Activated naive CD4-positive, alpha-beta T cell treated with Interleukin-2 at 50 U/mL for 16 hours (primary cell): ENCODE results near the gene KPNA6.
"Not testable (repeated sequence)": the region's sequence is repeated elsewhere in the genome, so short reads cannot be mapped to it uniquely, and the experiment has no call there.

Experiments used
- DNase-seq: peaks from one replicate; pipeline ENCODE4 v3.0.0-alpha.2; 2020

Gene KPNA6

GRCh38 chr1:32143302-32143695 lies 35.4 kb downstream of the KPNA6 start:
- not testable (repeated sequence) for DNase-seq

GRCh38 chr1:32144033-32144432 lies 36.2 kb downstream of the KPNA6 start:
- no peak for DNase-seq

GRCh38 chr1:32147799-32148198 lies 39.9 kb downstream of the KPNA6 start:
- DNase-seq: not testable (repeated sequence)

- DNase-seq: no peak
Observed at GRCh38 chr1:32150847-32151246, 43.0 kb downstream of the KPNA6 start.

- DNase-seq: no peak
Observed at GRCh38 chr1:32151319-32151787, 43.5 kb downstream of the KPNA6 start.

GRCh38 chr1:32159189-32159588 lies 51.3 kb downstream of the KPNA6 start:
- no peak for DNase-seq

- DNase-seq: no peak
Observed at GRCh38 chr1:32163405-32163804, 55.5 kb downstream of the KPNA6 start.

- not testable (repeated sequence) for DNase-seq
Observed at GRCh38 chr1:32165633-32166032, 57.8 kb downstream of the KPNA6 start.

- no peak for DNase-seq
Observed at GRCh38 chr1:32170991-32171390, 63.1 kb downstream of the KPNA6 start.

GRCh38 chr1:32172621-32173245 lies 64.9 kb downstream of the KPNA6 start:
- DNase-seq: no peak

- no peak for DNase-seq
Observed at GRCh38 chr1:32178380-32179192, 70.7 kb downstream of the KPNA6 start.

GRCh38 chr1:32179193-32179442 lies 71.3 kb downstream of the KPNA6 start:
- no peak for DNase-seq

GRCh38 chr1:32179443-32180185 lies 71.8 kb downstream of the KPNA6 start, which contains the start of gene TXLNA:
TXLNA (plus strand) TSS chr1:32179675; CDS start chr1:32180346, 671 bp downstream.
- peak; percentile 90 for DNase-seq

GRCh38 chr1:32180186-32181060 lies 72.6 kb downstream of the KPNA6 start:
- peak; percentile 41 for DNase-seq

GRCh38 chr1:32181065-32181464 lies 73.2 kb downstream of the KPNA6 start:
- no peak for DNase-seq

GRCh38 chr1:32181563-32181962 lies 73.7 kb downstream of the KPNA6 start:
- no peak for DNase-seq

GRCh38 chr1:32182060-32182459 lies 74.2 kb downstream of the KPNA6 start:
- DNase-seq: no peak

GRCh38 chr1:32184650-32185049 lies 76.8 kb downstream of the KPNA6 start:
- no peak for DNase-seq

GRCh38 chr1:32186077-32186476 lies 78.2 kb downstream of the KPNA6 start:
- DNase-seq: no peak

- DNase-seq: no peak
Observed at GRCh38 chr1:32186491-32186890, 78.6 kb downstream of the KPNA6 start.

GRCh38 chr1:32187850-32188249 lies 80.0 kb downstream of the KPNA6 start:
- no peak for DNase-seq

GRCh38 chr1:32192220-32192948 lies 84.5 kb downstream of the KPNA6 start:
- DNase-seq: no peak
